HL-60 (cell line): ENCODE data around the gene NOS2.

Experiments
- CTCF ChIP-seq: IDR thresholded peaks from one replicate; pipeline ENCODE4 v1.5.1; 2011; ENCODE audit warnings: low read length, control low read depth, inconsistent platforms; ENCODE audit not compliant: insufficient read depth
- REST ChIP-seq: IDR thresholded peaks from 2 replicates; pipeline ENCODE4 v1.6.1; 2012; ENCODE audit warnings: low read depth; ENCODE audit not compliant: insufficient replicate concordance

DNA sequence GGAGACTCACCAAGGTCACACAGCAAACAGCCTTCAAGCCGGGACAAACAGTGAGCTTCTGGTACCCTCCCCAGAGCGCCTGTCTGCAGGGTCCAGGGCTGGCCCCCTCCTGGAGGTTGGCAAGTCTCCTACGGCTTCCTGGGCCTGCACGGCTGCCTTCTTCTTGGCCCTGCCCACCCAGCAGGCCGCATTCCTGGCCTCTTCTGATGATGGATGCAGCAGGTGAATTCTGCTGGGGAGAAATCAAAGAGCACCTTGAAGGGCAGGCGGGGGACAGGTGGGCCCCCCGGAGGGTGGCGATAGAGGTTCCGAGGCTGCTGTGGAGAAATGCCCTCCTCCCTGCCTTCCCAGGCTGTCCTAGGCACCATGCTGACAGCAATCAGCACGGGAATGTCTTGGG, 3.8 kb upstream of the NOS2 start:
- TF ChIP-seq CTCF: no peak
- no peak for TF ChIP-seq REST
